Panc1 (cell line): ENCODE measurements around the gene IL17C. TPM values are rescaled to one million over a fixed set of nuclear protein-coding genes. Genes with fewer than 3 reads are reported as not detected.

ENCODE experiments used
- ATAC-seq: fragments of 200-7000 bp; cut with Tn5 transposase; 2 replicates; pipeline ENCODE4 v1.9.1; 2020; ENCODE audit warnings: mild to moderate bottlenecking, moderate library complexity
- BruUV-seq: library from RNA; stranded (reverse); fragments of 400-500 nt; replicated peaks from 2 replicates; lab custom pipeline; 2021; lab: Mats Ljungman, UMichigan
- CTCF ChIA-PET: fragments of 300-600 bp; sonication (Branson Sonifier 250); formaldehyde crosslinking; loops from one replicate; lab custom pipeline; 2022; ENCODE audit warnings: antibody characterized with exemption; lab: Charles Lee
- POLR2A ChIA-PET: fragments of 300-600 bp; sonication (Branson Sonifier 250); formaldehyde crosslinking; loops from one replicate; lab custom pipeline; 2022; ENCODE audit warnings: antibody characterized with exemption; lab: Charles Lee
- DNase-seq: peaks from one replicate; pipeline ENCODE4 v3.0.0-alpha.2; 2010; ENCODE audit warnings: low read depth, low spot score
- H3K27ac ChIP-seq: 2 replicates; pipeline ENCODE4 v1.5.1; 2011; ENCODE audit warnings: mild to moderate bottlenecking, low read length, inconsistent platforms
- H3K27me3 ChIP-seq: fragments of 200-500 bp; sonication (Bioruptor generic); 2 replicates; pipeline ENCODE4 v1.6.0; 2014; ENCODE audit warnings: low read length, inconsistent platforms; ENCODE audit not compliant: control insufficient read depth, insufficient read depth
- H3K36me3 ChIP-seq: fragments of 200-500 bp; sonication (Bioruptor generic); 2 replicates; pipeline ENCODE4 v1.5.1; 2014; ENCODE audit warnings: inconsistent platforms, mild to moderate bottlenecking, low read length, moderate library complexity; ENCODE audit not compliant: control insufficient read depth, insufficient read depth
- H3K4me1 ChIP-seq: 2 replicates; pipeline ENCODE4 v1.5.1; 2011; ENCODE audit warnings: inconsistent platforms, mild to moderate bottlenecking, low read length, moderate library complexity; ENCODE audit not compliant: control insufficient read depth, insufficient read depth
- H3K4me3 ChIP-seq, 2 experiments: 2 replicates each; pipeline ENCODE4 v1.5.1; 2011 to 2012; ENCODE audit warnings: low read depth in 2 of 2, low read length in 2 of 2, mild to moderate bottlenecking in 2 of 2, inconsistent platforms in 1 of 2, moderate library complexity in 1 of 2
- H3K9me3 ChIP-seq: fragments of 200-500 bp; sonication (Bioruptor generic); 2 replicates; pipeline ENCODE4 v1.5.1; 2014; ENCODE audit warnings: low read depth, mild to moderate bottlenecking, inconsistent platforms, low read length, moderate library complexity; ENCODE audit not compliant: control insufficient read depth, insufficient read depth
- CTCF ChIP-seq: fragments of 450-650 bp; IDR thresholded peaks from 2 replicates; pipeline ENCODE4 v1.5.1; 2017; ENCODE audit warnings: mild to moderate bottlenecking
- POLR2AphosphoS5 ChIP-seq: IDR thresholded peaks from 2 replicates; pipeline ENCODE4 v1.6.1; 2012; ENCODE audit warnings: mild to moderate bottlenecking, low read depth, low read length, moderate library complexity
- REST ChIP-seq, 2 experiments: IDR thresholded peaks; 2 replicates each; pipeline ENCODE4 v1.6.1; 2011 to 2012; ENCODE audit warnings: low read depth in 2 of 2, control low read depth in 1 of 2, low read length in 1 of 2, mild to moderate bottlenecking in 1 of 2, moderate library complexity in 1 of 2; ENCODE audit not compliant: insufficient read depth in 1 of 2
- SIN3A ChIP-seq: IDR thresholded peaks from 2 replicates; pipeline ENCODE4 v1.6.1; 2012; ENCODE audit warnings: low read depth, mild to moderate bottlenecking, low read length, moderate library complexity, borderline replicate concordance; ENCODE audit not compliant: insufficient read depth
- TCF7L2 ChIP-seq: IDR thresholded peaks from 2 replicates; pipeline ENCODE4 v1.6.1; 2011; ENCODE audit warnings: mild to moderate bottlenecking, low read depth, low read length, inconsistent platforms
- in situ Hi-C: cut with HindIII; loops from 2 replicates; pipeline ENCODE4 v1.10.0; 2016; ENCODE audit warnings: low sequenced_read_pairs, low pct_unique_long_range_greater_than_20kb
- intact Hi-C: fragments of 100-400 bp; cut with micrococcal nuclease; formaldehyde crosslinking; loops from one replicate; pipeline ENCODE4 v1.10.0; 2022; ENCODE audit not compliant: unreplicated experiment
- total RNA-seq: library from RNA; stranded (reverse); gene quantifications from one replicate; pipeline ENCODE4 v1.2.1, GENCODE V29; 2021; ENCODE audit not compliant: unreplicated experiment

The IL17C gene
- total RNA-seq, 1 experiment from 2014 or later: not detected

DNA sequence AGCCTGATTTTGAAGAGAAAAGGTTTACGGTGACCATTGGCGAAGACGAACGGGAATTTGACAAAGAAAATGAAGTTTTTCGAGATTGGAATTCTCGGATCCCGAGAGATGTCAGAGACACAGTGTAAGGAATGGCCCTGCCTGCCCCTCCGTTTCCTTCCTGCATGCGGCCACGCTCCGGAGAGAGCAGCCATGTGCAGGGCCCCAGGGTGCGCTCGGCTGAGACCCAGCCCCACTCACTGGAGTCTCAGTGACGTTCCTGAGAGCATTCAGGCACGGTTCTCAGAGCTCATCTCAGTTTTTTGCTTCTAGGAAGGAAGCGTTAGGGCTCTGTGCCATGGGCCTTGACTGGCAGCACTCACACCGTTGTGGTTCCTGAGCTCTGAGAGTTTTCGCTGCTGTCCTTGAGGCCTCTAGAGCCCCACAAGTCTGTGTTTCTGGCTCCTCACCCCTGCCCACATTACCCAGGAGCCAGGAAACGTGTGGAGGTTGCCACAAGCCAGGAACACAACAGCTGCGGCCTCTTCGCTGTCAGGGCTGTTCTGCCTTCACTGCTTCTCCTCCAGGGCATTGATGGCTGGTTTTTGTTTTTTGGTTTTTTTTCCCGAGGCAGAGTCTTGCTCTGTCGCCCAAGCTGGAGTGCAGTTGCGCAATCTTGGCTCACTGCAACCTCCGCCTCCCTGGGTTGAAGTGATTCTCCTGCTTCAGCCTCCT is 38.4 kb upstream of the IL17C start:
- H3K4me1 ChIP-seq: no peaks in the 10 kb centered on the region
- ChIA-PET POLR2A (no interaction called here), CTCF (no interaction called here)
- in situ Hi-C loops: no loop called here
- H3K27me3 ChIP-seq: no peaks in the 10 kb centered on the region
- peaks cover 2% of the 10 kb centered on the region; the same call in 1 of the 2 replicates for H3K36me3 ChIP-seq
- no peak overlapping the region for H3K27ac ChIP-seq
- no TSS peak for BruUV-seq
- intact Hi-C loops: no loop called here
- no peak for TF ChIP-seq REST (IDR thresholded peaks at IDR 0.05; ENCODE audit: insufficient read depth in 1 of 2, low read depth in 2 of 2, low read length in 1 of 2)
- no peak for TF ChIP-seq CTCF
- TF ChIP-seq SIN3A: no peak
- no peak for TF ChIP-seq TCF7L2
- TF ChIP-seq POLR2AphosphoS5: no peak
- no peaks in the 10 kb centered on the region for H3K9me3 ChIP-seq
- DNase-seq: no peak
- ATAC-seq: no peak
- no peak overlapping the region for H3K4me3 ChIP-seq

- ChIA-PET CTCF (no interaction called here), POLR2A (no interaction called here)
- H3K27me3 ChIP-seq: no peaks in the 10 kb centered on the region
- ATAC-seq (no peak), DNase-seq (no peak)
- intact Hi-C loops: no loop called here
- H3K9me3 ChIP-seq: no peaks in the 10 kb centered on the region
- no TSS peak for BruUV-seq
- in situ Hi-C loops: no loop called here
- no peaks in the 10 kb centered on the region for H3K4me1 ChIP-seq
- H3K4me3 ChIP-seq: no peak overlapping the region
- peaks cover 2% of the 10 kb centered on the region; the same call in 1 of the 2 replicates for H3K36me3 ChIP-seq
- no peak overlapping the region for H3K27ac ChIP-seq
- TF ChIP-seq POLR2AphosphoS5 (no peak), REST (IDR thresholded peaks at IDR 0.05; ENCODE audit: insufficient read depth in 1 of 2, low read depth in 2 of 2, low read length in 1 of 2) (no peak), CTCF (no peak), SIN3A (no peak), TCF7L2 (no peak)
Observed at GRCh38 chr16:88600539-88600896, 37.9 kb upstream of the IL17C start.
